RWPE2 (cell line): ENCODE data around the gene LSS.

Source experiments
- ATAC-seq: fragments of 200-7000 bp; cut with Tn5 transposase; 3 replicates; pipeline ENCODE4 v1.9.1; 2021; ENCODE audit warnings: low read depth
- DNase-seq: peaks from one replicate; pipeline ENCODE4 v3.0.0-alpha.2; 2020; ENCODE audit warnings: low spot score
- H3K27ac ChIP-seq: fragments of 450-650 bp; 2 replicates; pipeline ENCODE4 v1.5.1; 2017; ENCODE audit warnings: mild to moderate bottlenecking; ENCODE audit not compliant: poor library complexity, severe bottlenecking
- H3K27me3 ChIP-seq: fragments of 250-450 bp; sonication (Bioruptor Pico); 2 replicates; pipeline ENCODE4 v1.5.1; 2021; ENCODE audit warnings: mild to moderate bottlenecking, moderate library complexity; ENCODE audit not compliant: insufficient read depth, poor library complexity, severe bottlenecking
- H3K36me3 ChIP-seq: fragments of 250-450 bp; sonication (Bioruptor Pico); 2 replicates; pipeline ENCODE4 v1.5.1; 2020; ENCODE audit warnings: low read depth, mild to moderate bottlenecking, moderate library complexity
- H3K4me1 ChIP-seq: fragments of 250-450 bp; sonication (Bioruptor Pico); 2 replicates; pipeline ENCODE4 v1.5.1; 2021; ENCODE audit warnings: mild to moderate bottlenecking, moderate library complexity; ENCODE audit not compliant: insufficient read depth, poor library complexity, severe bottlenecking
- H3K4me3 ChIP-seq: fragments of 250-450 bp; sonication (Bioruptor Pico); 2 replicates; pipeline ENCODE4 v1.5.1; 2021; ENCODE audit warnings: mild to moderate bottlenecking, moderate library complexity; ENCODE audit not compliant: severe bottlenecking
- H3K9me3 ChIP-seq: fragments of 250-450 bp; sonication (Bioruptor Pico); 2 replicates; pipeline ENCODE4 v1.5.1; 2021; ENCODE audit warnings: mild to moderate bottlenecking, moderate library complexity; ENCODE audit not compliant: severe bottlenecking
- TF ChIP-seq, protein P1 (sequence below): fragments of 450-650 bp; IDR thresholded peaks from one replicate; pipeline ENCODE4 v1.5.1; 2017; ENCODE audit warnings: mild to moderate bottlenecking, moderate library complexity; ENCODE audit not compliant: poor library complexity, severe bottlenecking

Gene LSS

DNA sequence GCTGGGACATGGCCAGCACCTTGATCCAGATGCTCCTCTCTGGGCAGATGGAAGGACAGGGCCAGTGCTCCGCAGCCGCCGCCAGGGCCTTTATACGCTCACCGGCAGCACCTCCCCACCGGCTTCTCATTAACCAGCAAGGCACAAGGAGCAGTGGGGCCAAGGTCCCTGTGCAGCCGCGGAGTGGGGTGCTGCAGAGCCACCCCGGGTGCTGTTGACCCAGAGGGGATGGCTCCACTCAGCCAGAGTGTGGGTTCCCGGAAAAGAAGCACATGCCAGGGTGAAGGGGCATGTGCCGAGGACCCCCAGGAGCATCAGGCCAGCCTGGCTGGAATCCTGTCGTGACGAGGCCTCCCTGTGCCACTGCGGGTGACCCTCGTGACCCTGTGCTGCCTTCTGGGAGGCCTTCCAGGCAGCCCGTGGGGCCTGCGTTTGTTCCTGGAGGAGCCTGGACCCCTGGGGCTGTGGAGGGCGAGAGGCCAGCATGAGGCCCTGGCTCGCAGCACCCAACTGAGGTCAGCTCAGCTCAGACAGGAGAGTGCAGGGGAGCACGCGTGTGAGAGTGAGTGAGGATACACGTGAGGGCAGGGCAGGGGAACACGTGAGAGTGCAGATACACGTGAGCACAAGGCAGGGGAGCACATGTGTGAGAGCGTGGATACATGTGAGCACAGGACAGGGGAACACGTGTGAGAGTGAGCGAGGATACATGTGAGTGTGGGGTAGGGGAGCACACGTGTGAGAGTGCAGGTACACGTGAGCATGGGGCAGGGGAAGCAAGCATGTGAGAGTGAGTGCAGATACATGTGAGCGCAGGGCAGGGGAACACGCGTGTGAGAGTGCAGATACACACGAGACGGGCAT is 72.8 kb downstream of the LSS start, which contains the start of gene FTCD:
FTCD (minus strand) TSS at position 66 of the 864 bp plus-strand sequence; CDS start at position 10, 56 bp downstream.
- TF ChIP-seq, protein P1, sequence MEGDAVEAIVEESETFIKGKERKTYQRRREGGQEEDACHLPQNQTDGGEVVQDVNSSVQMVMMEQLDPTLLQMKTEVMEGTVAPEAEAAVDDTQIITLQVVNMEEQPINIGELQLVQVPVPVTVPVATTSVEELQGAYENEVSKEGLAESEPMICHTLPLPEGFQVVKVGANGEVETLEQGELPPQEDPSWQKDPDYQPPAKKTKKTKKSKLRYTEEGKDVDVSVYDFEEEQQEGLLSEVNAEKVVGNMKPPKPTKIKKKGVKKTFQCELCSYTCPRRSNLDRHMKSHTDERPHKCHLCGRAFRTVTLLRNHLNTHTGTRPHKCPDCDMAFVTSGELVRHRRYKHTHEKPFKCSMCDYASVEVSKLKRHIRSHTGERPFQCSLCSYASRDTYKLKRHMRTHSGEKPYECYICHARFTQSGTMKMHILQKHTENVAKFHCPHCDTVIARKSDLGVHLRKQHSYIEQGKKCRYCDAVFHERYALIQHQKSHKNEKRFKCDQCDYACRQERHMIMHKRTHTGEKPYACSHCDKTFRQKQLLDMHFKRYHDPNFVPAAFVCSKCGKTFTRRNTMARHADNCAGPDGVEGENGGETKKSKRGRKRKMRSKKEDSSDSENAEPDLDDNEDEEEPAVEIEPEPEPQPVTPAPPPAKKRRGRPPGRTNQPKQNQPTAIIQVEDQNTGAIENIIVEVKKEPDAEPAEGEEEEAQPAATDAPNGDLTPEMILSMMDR = no peak

GRCh38 chr21:46154955-46155513 is 73.5 kb downstream of the LSS start:
- H3K4me3 ChIP-seq = no peak overlapping the region
- DNase-seq (peak; percentile 61), ATAC-seq (no peak)
- H3K36me3 ChIP-seq = no peaks in the 10 kb centered on the region
- H3K27me3 ChIP-seq = no peaks in the 10 kb centered on the region
- no peaks in the 10 kb centered on the region for H3K9me3 ChIP-seq
- no peak overlapping the region for H3K27ac ChIP-seq
- H3K4me1 ChIP-seq = no peaks in the 10 kb centered on the region
- TF ChIP-seq, protein P1 = no peak

More for the DNA sequence above, 72.8 kb downstream of the LSS start, which contains the start of gene FTCD:
- ATAC-seq (no peak), DNase-seq (peak; percentile 57)
- no peaks in the 10 kb centered on the region for H3K36me3 ChIP-seq
- H3K27me3 ChIP-seq = no peaks in the 10 kb centered on the region
- no peak within 1 kb of the TSS for H3K4me3 ChIP-seq
- no peaks in the 10 kb centered on the region for H3K9me3 ChIP-seq
- H3K4me1 ChIP-seq = no peaks in the 10 kb centered on the region
- H3K27ac ChIP-seq = no peak within 1 kb of the TSS

DNA sequence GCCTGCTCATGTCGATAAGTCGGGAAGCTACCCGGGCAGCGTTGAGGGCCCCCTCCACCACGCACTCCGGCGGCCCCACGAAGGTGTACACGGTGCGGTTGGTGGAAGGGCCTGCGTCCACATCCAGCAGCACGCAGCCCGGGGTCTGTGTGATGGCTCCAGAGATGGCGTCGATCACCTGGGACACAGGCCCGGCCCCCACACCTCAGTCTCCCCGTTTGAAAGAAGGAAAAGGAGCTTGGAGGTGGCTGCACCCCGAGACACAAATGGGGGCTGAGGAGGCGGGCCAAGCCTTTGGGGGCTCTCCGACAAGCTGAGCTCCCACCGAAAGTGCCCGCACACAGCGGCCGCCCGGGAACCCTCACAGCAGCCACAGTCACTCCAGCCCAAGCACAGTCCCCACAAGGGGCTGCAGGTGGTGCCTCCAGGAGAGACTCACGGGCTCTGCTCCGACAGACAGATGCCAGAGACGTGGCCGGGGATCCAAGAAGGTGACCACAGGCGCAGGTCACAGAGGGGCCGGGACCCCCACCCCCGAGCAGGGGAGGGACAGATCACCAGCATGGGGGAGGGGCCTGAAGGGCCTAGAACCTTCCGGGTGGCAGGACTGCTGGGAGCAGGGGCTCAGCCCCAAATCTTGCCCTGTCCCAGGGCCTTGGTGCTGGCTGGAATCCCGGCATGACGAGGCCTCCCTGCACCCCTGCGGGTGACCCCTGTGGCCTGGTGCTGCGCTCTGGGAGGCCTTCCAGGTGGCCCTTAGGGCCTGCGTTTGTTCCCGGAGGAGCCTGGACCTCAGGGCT is 74.2 kb downstream of the LSS start:
- no peak overlapping the region for H3K4me3 ChIP-seq
- no peaks in the 10 kb centered on the region for H3K27me3 ChIP-seq
- no peak overlapping the region for H3K27ac ChIP-seq
- TF ChIP-seq, protein P1 = no peak
- peak; percentile 60 for DNase-seq
- no peaks in the 10 kb centered on the region for H3K4me1 ChIP-seq
- no peak for ATAC-seq
- H3K9me3 ChIP-seq = no peaks in the 10 kb centered on the region
- H3K36me3 ChIP-seq = no peaks in the 10 kb centered on the region

GRCh38 chr21:46153247-46154154 is 75.1 kb downstream of the LSS start:
- peak; percentile 39; the same call in 2 of the 3 replicates for ATAC-seq
- no peaks in the 10 kb centered on the region for H3K36me3 ChIP-seq
- no peak overlapping the region for H3K27ac ChIP-seq
- DNase-seq = peak; percentile 38
- no peaks in the 10 kb centered on the region for H3K27me3 ChIP-seq
- H3K4me3 ChIP-seq = no peak overlapping the region
- TF ChIP-seq, protein P1 = peak; percentile 39
- H3K9me3 ChIP-seq = no peaks in the 10 kb centered on the region
- H3K4me1 ChIP-seq = no peaks in the 10 kb centered on the region
